PC-3 (cell line): ENCODE results near the gene PTPA. TPM values are rescaled to one million over a fixed set of nuclear protein-coding genes. Genes with fewer than 3 reads are reported as not detected.

Experiments used
- ATAC-seq: fragments of 200-7000 bp; cut with Tn5 transposase; 2 replicates; pipeline ENCODE4 v1.9.1; 2020; ENCODE audit warnings: mild to moderate bottlenecking, moderate library complexity
- BruUV-seq: library from RNA; stranded (reverse); fragments of 400-500 nt; replicated peaks from 2 replicates; lab custom pipeline; 2021; lab: Mats Ljungman, UMichigan
- CTCF ChIA-PET: fragments of 300-600 bp; sonication (Branson Sonifier 250); formaldehyde crosslinking; loops from one replicate; lab custom pipeline; 2022; ENCODE audit warnings: antibody characterized with exemption; lab: Charles Lee
- POLR2A ChIA-PET: fragments of 300-600 bp; sonication (Branson Sonifier 250); formaldehyde crosslinking; loops from one replicate; lab custom pipeline; 2022; ENCODE audit warnings: antibody characterized with exemption; ENCODE audit not compliant: unreplicated experiment; lab: Charles Lee
- DNase-seq: peaks from one replicate; pipeline ENCODE4 v3.0.0-alpha.2; 2015
- H2AFZ ChIP-seq: fragments of 300-600 bp; sonication (generic); 2 replicates; pipeline ENCODE4 v1.6.0; 2016; ENCODE audit warnings: antibody characterized with exemption, low read length
- H3F3A ChIP-seq: fragments of 300-600 bp; sonication (generic); one replicate; pipeline ENCODE4 v1.6.0; 2017; ENCODE audit warnings: antibody characterized with exemption, low read length, control low read depth, mild to moderate bottlenecking; ENCODE audit not compliant: unreplicated experiment
- H3K27ac ChIP-seq: fragments of 300-600 bp; sonication (generic); 2 replicates; pipeline ENCODE4 v1.5.1; 2016; ENCODE audit warnings: mild to moderate bottlenecking, low read length
- H3K27me3 ChIP-seq: fragments of 300-600 bp; sonication (generic); 2 replicates; pipeline ENCODE4 v1.6.1; 2016; ENCODE audit warnings: low read length, mixed read lengths
- H3K36me3 ChIP-seq: fragments of 300-600 bp; sonication (generic); 2 replicates; pipeline ENCODE4 v1.6.1; 2016; ENCODE audit warnings: low read depth, mixed run types, low read length, mixed read lengths
- H3K4me1 ChIP-seq: fragments of 300-600 bp; sonication (generic); 2 replicates; pipeline ENCODE4 v1.5.1; 2016; ENCODE audit warnings: low read length; ENCODE audit not compliant: insufficient read depth
- H3K4me2 ChIP-seq: fragments of 300-600 bp; sonication (generic); 2 replicates; pipeline ENCODE4 v1.6.0; 2016; ENCODE audit warnings: low read length
- H3K4me3 ChIP-seq: fragments of 300-600 bp; sonication (generic); 2 replicates; pipeline ENCODE4 v1.5.1; 2016; ENCODE audit warnings: mild to moderate bottlenecking, low read length, mixed read lengths
- H3K79me2 ChIP-seq: fragments of 300-600 bp; sonication (generic); 2 replicates; pipeline ENCODE4 v1.6.1; 2017; ENCODE audit warnings: low read length, mixed read lengths
- H3K9ac ChIP-seq: fragments of 300-600 bp; sonication (generic); 2 replicates; pipeline ENCODE4 v1.6.0; 2016; ENCODE audit warnings: mild to moderate bottlenecking, low read length
- H3K9me2 ChIP-seq: fragments of 300-600 bp; sonication (generic); replicated peaks from 2 replicates; pipeline ENCODE4 v1.6.1; 2016; ENCODE audit warnings: mixed run types, low read length, mixed read lengths
- H3K9me3 ChIP-seq: fragments of 300-600 bp; sonication (generic); 2 replicates; pipeline ENCODE4 v1.6.1; 2016; ENCODE audit warnings: low read length, mixed read lengths
- H4K20me1 ChIP-seq: fragments of 300-600 bp; sonication (generic); 2 replicates; pipeline ENCODE4 v1.6.1; 2016; ENCODE audit warnings: low read length, mixed read lengths
- EZH2 ChIP-seq: fragments of 300-600 bp; sonication (generic); IDR thresholded peaks from one replicate; pipeline ENCODE4 v1.6.1; 2017; ENCODE audit warnings: antibody characterized with exemption, mild to moderate bottlenecking, low read length; ENCODE audit not compliant: unreplicated experiment
- EZH2phosphoT487 ChIP-seq: fragments of 300-600 bp; sonication (generic); IDR thresholded peaks from 2 replicates; pipeline ENCODE4 v1.6.1; 2018; ENCODE audit warnings: mild to moderate bottlenecking, antibody characterized with exemption, low read length, borderline replicate concordance
- intact Hi-C: fragments of 100-400 bp; cut with micrococcal nuclease; formaldehyde crosslinking; loops from 2 replicates; pipeline ENCODE4 v1.9.0; 2023
- total RNA-seq: library from RNA; depleted of rRNA; stranded (reverse); fragments of >200 nt; gene quantifications from 2 replicates; pipeline ENCODE4 v1.2.3, GENCODE V29; 2014
- TF ChIP-seq, protein P1 (sequence below): fragments of 300-600 bp; sonication (generic); conservative IDR thresholded peaks from 2 replicates; pipeline ENCODE4 v1.5.1; 2017; ENCODE audit warnings: antibody characterized with exemption, low read depth, mild to moderate bottlenecking, low read length

The PTPA gene
- total RNA-seq, 1 experiment from 2014 or later = 138 TPM

GRCh38 chr9:129109537-129109903 lies 1.7 kb upstream of the PTPA start:
- ChIA-PET CTCF (no interaction called here), POLR2A (no interaction called here)
- Histone ChIP-seq H3K9ac (no peak overlapping the region), H3K27me3 (no peaks in the 10 kb centered on the region), H3K36me3 (no peaks in the 10 kb centered on the region), H4K20me1 (no peaks in the 10 kb centered on the region), H3K9me2 (no peaks in the 10 kb centered on the region), H3K79me2 (peaks cover 32% of the 10 kb centered on the region), H2AFZ (no peak overlapping the region), H3K4me3 (peak overlapping the region; percentile 78; the same call in 1 of the 2 replicates), H3F3A (no peaks in the 10 kb centered on the region), H3K4me2 (peak overlapping the region; percentile 91; the same call in 1 of the 2 replicates), H3K27ac (no peak overlapping the region), H3K9me3 (no peaks in the 10 kb centered on the region), H3K4me1 (peaks cover 12% of the 10 kb centered on the region)
- ATAC-seq (no peak), DNase-seq (peak; percentile 21)
- intact Hi-C loops = no loop called here
- no TSS peak for BruUV-seq
- TF ChIP-seq, protein P1, sequence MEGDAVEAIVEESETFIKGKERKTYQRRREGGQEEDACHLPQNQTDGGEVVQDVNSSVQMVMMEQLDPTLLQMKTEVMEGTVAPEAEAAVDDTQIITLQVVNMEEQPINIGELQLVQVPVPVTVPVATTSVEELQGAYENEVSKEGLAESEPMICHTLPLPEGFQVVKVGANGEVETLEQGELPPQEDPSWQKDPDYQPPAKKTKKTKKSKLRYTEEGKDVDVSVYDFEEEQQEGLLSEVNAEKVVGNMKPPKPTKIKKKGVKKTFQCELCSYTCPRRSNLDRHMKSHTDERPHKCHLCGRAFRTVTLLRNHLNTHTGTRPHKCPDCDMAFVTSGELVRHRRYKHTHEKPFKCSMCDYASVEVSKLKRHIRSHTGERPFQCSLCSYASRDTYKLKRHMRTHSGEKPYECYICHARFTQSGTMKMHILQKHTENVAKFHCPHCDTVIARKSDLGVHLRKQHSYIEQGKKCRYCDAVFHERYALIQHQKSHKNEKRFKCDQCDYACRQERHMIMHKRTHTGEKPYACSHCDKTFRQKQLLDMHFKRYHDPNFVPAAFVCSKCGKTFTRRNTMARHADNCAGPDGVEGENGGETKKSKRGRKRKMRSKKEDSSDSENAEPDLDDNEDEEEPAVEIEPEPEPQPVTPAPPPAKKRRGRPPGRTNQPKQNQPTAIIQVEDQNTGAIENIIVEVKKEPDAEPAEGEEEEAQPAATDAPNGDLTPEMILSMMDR = no peak
- no peak for TF ChIP-seq EZH2phosphoT487
- no peak for TF ChIP-seq EZH2

- CTCF ChIA-PET = no interaction called here
- peak; percentile 11 for ATAC-seq
Measured at GRCh38 chr9:129109952-129110739, 1.1 kb upstream of the PTPA start.

More at GRCh38 chr9:129109952-129110739, 1.1 kb upstream of the PTPA start:
- Histone ChIP-seq H3K79me2 (peaks cover 38% of the 10 kb centered on the region), H3F3A (no peaks in the 10 kb centered on the region), H3K4me2 (peak overlapping the region; percentile 91), H3K9me2 (no peaks in the 10 kb centered on the region), H3K9ac (peak overlapping the region; percentile 70), H3K36me3 (no peaks in the 10 kb centered on the region), H4K20me1 (no peaks in the 10 kb centered on the region), H3K9me3 (no peaks in the 10 kb centered on the region), H3K27ac (no peak overlapping the region), H3K4me3 (peak overlapping the region; percentile 78), H3K27me3 (no peaks in the 10 kb centered on the region), H3K4me1 (peaks cover 12% of the 10 kb centered on the region), H2AFZ (peak overlapping the region; percentile 93)
- BruUV-seq = no TSS peak
- intact Hi-C loops = loop anchor here (2.0 kb wide), 1 partner anchor 29 kb away; the partner anchor contains the start of gene DOLPP1
- DNase-seq = no peak
- POLR2A ChIA-PET = no interaction called here
- TF ChIP-seq EZH2phosphoT487 = no peak
- TF ChIP-seq, protein P1 = no peak
- no peak for TF ChIP-seq EZH2
